IMR-90 (cell line): ENCODE data around the gene TSHZ1. TPM values are rescaled to one million over a fixed set of nuclear protein-coding genes. Genes with fewer than 3 reads are reported as not detected.

ENCODE experiments used
- ATAC-seq: fragments of 200-7000 bp; cut with Tn5 transposase; 2 replicates; pipeline ENCODE4 v1.9.1; 2020; ENCODE audit warnings: low read depth, mild to moderate bottlenecking, moderate library complexity
- BruUV-seq: library from RNA; stranded (reverse); fragments of 400-500 nt; replicated peaks from 2 replicates; lab custom pipeline; 2021; lab: Mats Ljungman, UMichigan
- CTCF ChIA-PET: fragments of 300-600 bp; formaldehyde crosslinking; extraction: SDS; loops from one replicate; lab custom pipeline; 2021; ENCODE audit warnings: antibody characterized with exemption; lab: Yijun Ruan, JAX
- POLR2A ChIA-PET: fragments of 300-600 bp; sonication (Branson Sonifier 250); formaldehyde crosslinking; loops from one replicate; lab custom pipeline; 2022; ENCODE audit warnings: antibody characterized with exemption; ENCODE audit not compliant: unreplicated experiment; lab: Charles Lee
- DNase-seq: peaks from one replicate; pipeline ENCODE4 v3.0.0; 2013
- H2AFZ ChIP-seq: replicated peaks from 2 replicates; pipeline ENCODE3; 2013; ENCODE audit warnings: low read length, mild to moderate bottlenecking; ENCODE audit not compliant: poor library complexity
- H2AK5ac ChIP-seq: 2 replicates; pipeline ENCODE4 v1.6.1; 2013; ENCODE audit warnings: low read depth, low read length, inconsistent platforms
- H2AK9ac ChIP-seq: replicated peaks from 2 replicates; pipeline ENCODE3; 2013; ENCODE audit warnings: mild to moderate bottlenecking, low read depth, low read length, moderate library complexity; ENCODE audit not compliant: poor library complexity
- H2BK120ac ChIP-seq: 2 replicates; pipeline ENCODE4 v1.6.1; 2013; ENCODE audit warnings: low read depth, low read length, inconsistent platforms
- H2BK15ac ChIP-seq: 3 replicates; pipeline ENCODE4 v1.6.1; 2013; ENCODE audit warnings: low read depth, low read length, inconsistent platforms
- H2BK20ac ChIP-seq: 2 replicates; pipeline ENCODE4 v1.6.1; 2013; ENCODE audit warnings: low read depth, mild to moderate bottlenecking, inconsistent platforms, low read length, moderate library complexity
- H2BK5ac ChIP-seq: 2 replicates; pipeline ENCODE4 v1.6.1; 2013; ENCODE audit warnings: mild to moderate bottlenecking, low read depth, low read length, inconsistent platforms; ENCODE audit not compliant: poor library complexity, severe bottlenecking
- H3K14ac ChIP-seq: replicated peaks from 2 replicates; pipeline ENCODE4 v1.6.1; 2013; ENCODE audit warnings: low read depth, low read length, inconsistent platforms
- H3K18ac ChIP-seq: 2 replicates; pipeline ENCODE4 v1.6.1; 2013; ENCODE audit warnings: low read depth, low read length, control low read depth
- H3K23ac ChIP-seq: 2 replicates; pipeline ENCODE4 v1.6.1; 2013; ENCODE audit warnings: low read depth, low read length, inconsistent platforms
- H3K27ac ChIP-seq: 2 replicates; pipeline ENCODE4 v1.5.1; 2013; ENCODE audit warnings: mild to moderate bottlenecking, control low read depth, low read length; ENCODE audit not compliant: insufficient read depth
- H3K27me3 ChIP-seq: 2 replicates; pipeline ENCODE4 v1.6.1; 2013; ENCODE audit warnings: low read length; ENCODE audit not compliant: control insufficient read depth, insufficient read depth
- H3K36me3 ChIP-seq: 2 replicates; pipeline ENCODE4 v1.6.1; 2013; ENCODE audit warnings: low read length, mixed read lengths; ENCODE audit not compliant: control insufficient read depth, insufficient read depth
- H3K4ac ChIP-seq: 2 replicates; pipeline ENCODE4 v1.6.1; 2013; ENCODE audit warnings: low read depth, low read length, inconsistent platforms
- H3K4me1 ChIP-seq: 2 replicates; pipeline ENCODE4 v1.6.1; 2013; ENCODE audit warnings: low read length, mixed read lengths; ENCODE audit not compliant: control insufficient read depth, insufficient read depth
- H3K4me2 ChIP-seq: 2 replicates; pipeline ENCODE4 v1.6.1; 2013; ENCODE audit warnings: low read depth, mild to moderate bottlenecking, control low read depth, low read length, moderate library complexity
- H3K4me3 ChIP-seq: 2 replicates; pipeline ENCODE4 v1.5.1; 2013; ENCODE audit warnings: low read depth, mild to moderate bottlenecking, control low read depth, low read length, moderate library complexity; ENCODE audit not compliant: insufficient read depth
- H3K56ac ChIP-seq: 2 replicates; pipeline ENCODE4 v1.6.1; 2013; ENCODE audit warnings: low read length, inconsistent platforms; ENCODE audit not compliant: insufficient read depth; ENCODE audit errors: extremely low read depth
- H3K79me1 ChIP-seq, 2 experiments: 2 replicates each; pipeline ENCODE4 v1.6.1; 2013; ENCODE audit warnings: low read length in 2 of 2, inconsistent platforms in 1 of 2, low read depth in 1 of 2
- H3K9ac ChIP-seq: 2 replicates; pipeline ENCODE4 v1.6.1; 2013; ENCODE audit warnings: low read depth, low read length, control low read depth
- H3K9me1 ChIP-seq: 2 replicates; pipeline ENCODE4 v1.6.1; 2013; ENCODE audit warnings: low read length, inconsistent platforms; ENCODE audit not compliant: insufficient read depth
- H3K9me3 ChIP-seq: 2 replicates; pipeline ENCODE4 v1.6.1; 2013; ENCODE audit warnings: low read length; ENCODE audit not compliant: control insufficient read depth, insufficient read depth
- H4K20me1 ChIP-seq: 2 replicates; pipeline ENCODE4 v1.6.1; 2013; ENCODE audit warnings: low read length, inconsistent platforms; ENCODE audit not compliant: insufficient read depth
- H4K5ac ChIP-seq: 2 replicates; pipeline ENCODE4 v1.6.1; 2013; ENCODE audit warnings: mild to moderate bottlenecking, low read depth, low read length, control low read depth
- H4K8ac ChIP-seq, 2 experiments: 2 replicates each; pipeline ENCODE4 v1.6.1; 2013; ENCODE audit warnings: low read depth in 2 of 2, low read length in 2 of 2, control low read depth in 1 of 2, inconsistent platforms in 1 of 2
- H4K91ac ChIP-seq: 2 replicates; pipeline ENCODE4 v1.6.1; 2013; ENCODE audit warnings: low read depth, low read length, inconsistent platforms; ENCODE audit not compliant: insufficient read depth
- BHLHE40 ChIP-seq: fragments of 150-350 bp; IDR thresholded peaks from 2 replicates; pipeline ENCODE4 v1.6.1; 2016; ENCODE audit warnings: mild to moderate bottlenecking, low read depth, low read length
- CEBPB ChIP-seq: IDR thresholded peaks from 2 replicates; pipeline ENCODE4 v1.6.1; 2012; ENCODE audit warnings: low read depth, low read length, improper control_type of control experiment
- CHD1 ChIP-seq: IDR thresholded peaks from 2 replicates; pipeline ENCODE4 v1.6.1; 2012; ENCODE audit warnings: low read depth, low read length, improper control_type of control experiment
- FOS ChIP-seq: fragments of 150-350 bp; IDR thresholded peaks from 2 replicates; pipeline ENCODE4 v1.6.1; 2016; ENCODE audit warnings: low read depth, low read length
- MAFK ChIP-seq: IDR thresholded peaks from 2 replicates; pipeline ENCODE4 v1.6.1; 2012; ENCODE audit warnings: low read depth, low read length, improper control_type of control experiment
- MAZ ChIP-seq: IDR thresholded peaks from 2 replicates; pipeline ENCODE4 v1.6.1; 2012; ENCODE audit warnings: low read depth, mild to moderate bottlenecking, low read length, improper control_type of control experiment, moderate library complexity, borderline replicate concordance
- MXI1 ChIP-seq: IDR thresholded peaks from 2 replicates; pipeline ENCODE4 v1.6.1; 2012; ENCODE audit warnings: low read depth, mild to moderate bottlenecking, low read length, moderate library complexity, borderline replicate concordance
- NFE2L2 ChIP-seq: fragments of 150-350 bp; IDR thresholded peaks from 2 replicates; pipeline ENCODE4 v1.6.1; 2016; ENCODE audit warnings: low read depth, mild to moderate bottlenecking, low read length
- POLR2A ChIP-seq: IDR thresholded peaks from 2 replicates; pipeline ENCODE4 v1.6.1; 2012; ENCODE audit warnings: mild to moderate bottlenecking, low read depth, low read length
- RAD21 ChIP-seq: IDR thresholded peaks from 2 replicates; pipeline ENCODE4 v1.6.1; 2012; ENCODE audit warnings: low read length, improper control_type of control experiment
- RCOR1 ChIP-seq: IDR thresholded peaks from 2 replicates; pipeline ENCODE4 v1.6.1; 2012; ENCODE audit warnings: mild to moderate bottlenecking, low read length, improper control_type of control experiment; ENCODE audit not compliant: insufficient replicate concordance
- RFX5 ChIP-seq: IDR thresholded peaks from 2 replicates; pipeline ENCODE4 v1.8.0; 2012; ENCODE audit warnings: low read depth, mild to moderate bottlenecking, low read length, moderate library complexity
- SMC3 ChIP-seq: fragments of 150-350 bp; IDR thresholded peaks from 2 replicates; pipeline ENCODE4 v1.6.1; 2016; ENCODE audit warnings: low read depth, mild to moderate bottlenecking, antibody characterized with exemption, low read length, moderate library complexity
- WGBS, 2 experiments: methylation state at CpG; one replicate each; pipeline versions ENCODE4 v1.1.5 to v1.1.7; 2013; ENCODE audit warnings: missing lambda C conversion rate in 2 of 2; ENCODE audit not compliant: insufficient read length in 1 of 2; ENCODE audit errors: extremely low coverage in 2 of 2; 5-methylcytosine and 5-hydroxymethylcytosine counted together
- dilution Hi-C: fragments of 300-500 bp; cut with HindIII; formaldehyde crosslinking; loops from one replicate; pipeline ENCODE4 v1.14.3; 2018; ENCODE audit warnings: low sequenced_read_pairs; ENCODE audit not compliant: unreplicated experiment
- in situ Hi-C: fragments of 300-500 bp; cut with MboI; formaldehyde crosslinking; loops from 3 replicates; pipeline ENCODE4 v1.14.3; 2019; ENCODE audit warnings: low sequenced_read_pairs, inconsistent platforms, mixed read lengths
- intact Hi-C: fragments of 100-400 bp; cut with micrococcal nuclease; formaldehyde crosslinking; loops from 2 replicates; pipeline ENCODE4 v1.10.0; 2022
- polyA plus RNA-seq, 3 experiments: library from polyadenylated mRNA; depleted of rRNA; stranded (reverse); fragments of >200 nt; gene quantifications; 2 replicates each; pipeline ENCODE4 v1.2.3, GENCODE V29; 2012; ENCODE audit warnings: low replicate concordance in 1 of 3
- total RNA-seq: library from RNA; depleted of rRNA; stranded (reverse); fragments of >200 nt; gene quantifications from 2 replicates; pipeline ENCODE4 v1.2.3, GENCODE V29; 2012
- TF ChIP-seq, protein P1 (sequence below): fragments of 150-350 bp; IDR thresholded peaks from 2 replicates; pipeline ENCODE4 v1.6.1; 2016; ENCODE audit warnings: low read depth, mild to moderate bottlenecking, low read length, moderate library complexity, borderline replicate concordance
- TF ChIP-seq, protein P2 (sequence below): conservative IDR thresholded peaks from 2 replicates; pipeline ENCODE4 v1.5.1; 2012; ENCODE audit warnings: mild to moderate bottlenecking, low read depth, low read length, improper control_type of control experiment
- TF ChIP-seq, protein P3 (sequence below): fragments of 150-350 bp; IDR thresholded peaks from 2 replicates; pipeline ENCODE4 v1.6.1; 2017; ENCODE audit warnings: mild to moderate bottlenecking, antibody characterized with exemption, low read length, low read depth

The TSHZ1 gene
- total and polyA plus RNA-seq, 2 of the 4 experiments (the other 2 are of a cell fraction) = 7.1 to 10.0 TPM

DNA sequence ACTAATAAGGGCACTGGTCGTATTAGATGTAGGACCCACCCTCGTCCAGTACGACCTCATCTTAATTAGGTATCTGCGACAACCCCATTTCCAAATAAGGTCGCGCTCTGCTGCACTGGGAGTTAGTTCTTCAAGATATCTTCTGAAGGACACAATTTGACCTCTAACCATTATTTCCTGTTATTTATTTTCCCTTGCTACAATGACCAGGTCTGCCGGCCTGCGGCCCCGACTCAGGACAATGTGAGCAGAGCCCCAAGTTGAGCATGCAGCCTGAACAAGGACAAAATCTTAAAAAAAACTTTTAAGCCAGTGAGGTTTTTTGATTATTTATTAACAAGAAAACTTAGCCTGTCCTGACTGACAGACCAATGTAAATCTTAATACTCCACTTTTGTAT is 109.3 kb downstream of the TSHZ1 start:
- DNase-seq (no peak), ATAC-seq (no peak)
- WGBS, 2 experiments = 83% methylated on average over 6 of the region's 9 CpGs; no CpG with 5 or more reads in 1 of the 2 experiments
- intact Hi-C loops (no loop called here), dilution Hi-C loops (no loop called here), in situ Hi-C loops (no loop called here)
- Histone ChIP-seq H3K4me2 (no peak overlapping the region), H3K9ac (no peak overlapping the region), H2AK5ac (no peak overlapping the region), H3K9me3 (no peaks in the 10 kb centered on the region), H4K5ac (no peak overlapping the region), H2BK120ac (no peak overlapping the region), H3K56ac (no peak overlapping the region), H3K4ac (no peak overlapping the region), H3K4me1 (no peaks in the 10 kb centered on the region), H3K36me3 (no peaks in the 10 kb centered on the region), H2BK20ac (no peak overlapping the region), H4K20me1 (no peaks in the 10 kb centered on the region), H4K91ac (no peak overlapping the region), H2BK15ac (no peak overlapping the region), H3K27ac (no peak overlapping the region), H3K14ac (no peak overlapping the region), H4K8ac (no peak overlapping the region), H3K79me1 (no peaks in the 10 kb centered on the region), H3K27me3 (peaks cover 1% of the 10 kb centered on the region; the same call in 1 of the 2 replicates), H2AK9ac (no peak overlapping the region), H3K9me1 (no peaks in the 10 kb centered on the region), H3K23ac (no peak overlapping the region), H2AFZ (no peak overlapping the region), H3K4me3 (no peak overlapping the region), H2BK5ac (no peak overlapping the region), H3K18ac (no peak overlapping the region)
- BruUV-seq = no TSS peak
- POLR2A ChIA-PET = no interaction called here
- TF ChIP-seq, protein P1, sequence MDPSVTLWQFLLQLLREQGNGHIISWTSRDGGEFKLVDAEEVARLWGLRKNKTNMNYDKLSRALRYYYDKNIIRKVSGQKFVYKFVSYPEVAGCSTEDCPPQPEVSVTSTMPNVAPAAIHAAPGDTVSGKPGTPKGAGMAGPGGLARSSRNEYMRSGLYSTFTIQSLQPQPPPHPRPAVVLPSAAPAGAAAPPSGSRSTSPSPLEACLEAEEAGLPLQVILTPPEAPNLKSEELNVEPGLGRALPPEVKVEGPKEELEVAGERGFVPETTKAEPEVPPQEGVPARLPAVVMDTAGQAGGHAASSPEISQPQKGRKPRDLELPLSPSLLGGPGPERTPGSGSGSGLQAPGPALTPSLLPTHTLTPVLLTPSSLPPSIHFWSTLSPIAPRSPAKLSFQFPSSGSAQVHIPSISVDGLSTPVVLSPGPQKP = no peak
- TF ChIP-seq MAFK (no peak), NFE2L2 (no peak), MXI1 (no peak), BHLHE40 (no peak), FOS (no peak), RAD21 (no peak), SMC3 (no peak), POLR2A (no peak), MAZ (no peak), CHD1 (no peak), RFX5 (no peak), CEBPB (no peak), RCOR1 (no peak)
- TF ChIP-seq, protein P2, sequence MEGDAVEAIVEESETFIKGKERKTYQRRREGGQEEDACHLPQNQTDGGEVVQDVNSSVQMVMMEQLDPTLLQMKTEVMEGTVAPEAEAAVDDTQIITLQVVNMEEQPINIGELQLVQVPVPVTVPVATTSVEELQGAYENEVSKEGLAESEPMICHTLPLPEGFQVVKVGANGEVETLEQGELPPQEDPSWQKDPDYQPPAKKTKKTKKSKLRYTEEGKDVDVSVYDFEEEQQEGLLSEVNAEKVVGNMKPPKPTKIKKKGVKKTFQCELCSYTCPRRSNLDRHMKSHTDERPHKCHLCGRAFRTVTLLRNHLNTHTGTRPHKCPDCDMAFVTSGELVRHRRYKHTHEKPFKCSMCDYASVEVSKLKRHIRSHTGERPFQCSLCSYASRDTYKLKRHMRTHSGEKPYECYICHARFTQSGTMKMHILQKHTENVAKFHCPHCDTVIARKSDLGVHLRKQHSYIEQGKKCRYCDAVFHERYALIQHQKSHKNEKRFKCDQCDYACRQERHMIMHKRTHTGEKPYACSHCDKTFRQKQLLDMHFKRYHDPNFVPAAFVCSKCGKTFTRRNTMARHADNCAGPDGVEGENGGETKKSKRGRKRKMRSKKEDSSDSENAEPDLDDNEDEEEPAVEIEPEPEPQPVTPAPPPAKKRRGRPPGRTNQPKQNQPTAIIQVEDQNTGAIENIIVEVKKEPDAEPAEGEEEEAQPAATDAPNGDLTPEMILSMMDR = no peak
- TF ChIP-seq, protein P3, sequence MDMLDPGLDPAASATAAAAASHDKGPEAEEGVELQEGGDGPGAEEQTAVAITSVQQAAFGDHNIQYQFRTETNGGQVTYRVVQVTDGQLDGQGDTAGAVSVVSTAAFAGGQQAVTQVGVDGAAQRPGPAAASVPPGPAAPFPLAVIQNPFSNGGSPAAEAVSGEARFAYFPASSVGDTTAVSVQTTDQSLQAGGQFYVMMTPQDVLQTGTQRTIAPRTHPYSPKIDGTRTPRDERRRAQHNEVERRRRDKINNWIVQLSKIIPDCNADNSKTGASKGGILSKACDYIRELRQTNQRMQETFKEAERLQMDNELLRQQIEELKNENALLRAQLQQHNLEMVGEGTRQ = no peak
- CTCF ChIA-PET = no interaction called here
